PC-3 (cell line): ENCODE measurements around the gene BBLN. TPM values are rescaled to one million over a fixed set of nuclear protein-coding genes. Genes with fewer than 3 reads are reported as not detected.

Experiments
- ATAC-seq: fragments of 200-7000 bp; cut with Tn5 transposase; 2 replicates; pipeline ENCODE4 v1.9.1; 2020; ENCODE audit warnings: mild to moderate bottlenecking, moderate library complexity
- BruUV-seq: library from RNA; stranded (reverse); fragments of 400-500 nt; replicated peaks from 2 replicates; lab custom pipeline; 2021; lab: Mats Ljungman, UMichigan
- CTCF ChIA-PET: fragments of 300-600 bp; sonication (Branson Sonifier 250); formaldehyde crosslinking; loops from one replicate; lab custom pipeline; 2022; ENCODE audit warnings: antibody characterized with exemption; lab: Charles Lee
- POLR2A ChIA-PET: fragments of 300-600 bp; sonication (Branson Sonifier 250); formaldehyde crosslinking; loops from one replicate; lab custom pipeline; 2022; ENCODE audit warnings: antibody characterized with exemption; ENCODE audit not compliant: unreplicated experiment; lab: Charles Lee
- DNase-seq: peaks from one replicate; pipeline ENCODE4 v3.0.0-alpha.2; 2015
- H2AFZ ChIP-seq: fragments of 300-600 bp; sonication (generic); 2 replicates; pipeline ENCODE4 v1.6.0; 2016; ENCODE audit warnings: antibody characterized with exemption, low read length
- H3F3A ChIP-seq: fragments of 300-600 bp; sonication (generic); one replicate; pipeline ENCODE4 v1.6.0; 2017; ENCODE audit warnings: antibody characterized with exemption, low read length, control low read depth, mild to moderate bottlenecking; ENCODE audit not compliant: unreplicated experiment
- H3K27ac ChIP-seq: fragments of 300-600 bp; sonication (generic); 2 replicates; pipeline ENCODE4 v1.5.1; 2016; ENCODE audit warnings: mild to moderate bottlenecking, low read length
- H3K27me3 ChIP-seq: fragments of 300-600 bp; sonication (generic); 2 replicates; pipeline ENCODE4 v1.6.1; 2016; ENCODE audit warnings: low read length, mixed read lengths
- H3K36me3 ChIP-seq: fragments of 300-600 bp; sonication (generic); 2 replicates; pipeline ENCODE4 v1.6.1; 2016; ENCODE audit warnings: low read depth, mixed run types, low read length, mixed read lengths
- H3K4me1 ChIP-seq: fragments of 300-600 bp; sonication (generic); 2 replicates; pipeline ENCODE4 v1.5.1; 2016; ENCODE audit warnings: low read length; ENCODE audit not compliant: insufficient read depth
- H3K4me2 ChIP-seq: fragments of 300-600 bp; sonication (generic); 2 replicates; pipeline ENCODE4 v1.6.0; 2016; ENCODE audit warnings: low read length
- H3K4me3 ChIP-seq: fragments of 300-600 bp; sonication (generic); 2 replicates; pipeline ENCODE4 v1.5.1; 2016; ENCODE audit warnings: mild to moderate bottlenecking, low read length, mixed read lengths
- H3K79me2 ChIP-seq: fragments of 300-600 bp; sonication (generic); 2 replicates; pipeline ENCODE4 v1.6.1; 2017; ENCODE audit warnings: low read length, mixed read lengths
- H3K9ac ChIP-seq: fragments of 300-600 bp; sonication (generic); 2 replicates; pipeline ENCODE4 v1.6.0; 2016; ENCODE audit warnings: mild to moderate bottlenecking, low read length
- H3K9me2 ChIP-seq: fragments of 300-600 bp; sonication (generic); replicated peaks from 2 replicates; pipeline ENCODE4 v1.6.1; 2016; ENCODE audit warnings: mixed run types, low read length, mixed read lengths
- H3K9me3 ChIP-seq: fragments of 300-600 bp; sonication (generic); 2 replicates; pipeline ENCODE4 v1.6.1; 2016; ENCODE audit warnings: low read length, mixed read lengths
- H4K20me1 ChIP-seq: fragments of 300-600 bp; sonication (generic); 2 replicates; pipeline ENCODE4 v1.6.1; 2016; ENCODE audit warnings: low read length, mixed read lengths
- EZH2 ChIP-seq: fragments of 300-600 bp; sonication (generic); IDR thresholded peaks from one replicate; pipeline ENCODE4 v1.6.1; 2017; ENCODE audit warnings: antibody characterized with exemption, mild to moderate bottlenecking, low read length; ENCODE audit not compliant: unreplicated experiment
- EZH2phosphoT487 ChIP-seq: fragments of 300-600 bp; sonication (generic); IDR thresholded peaks from 2 replicates; pipeline ENCODE4 v1.6.1; 2018; ENCODE audit warnings: mild to moderate bottlenecking, antibody characterized with exemption, low read length, borderline replicate concordance
- intact Hi-C: fragments of 100-400 bp; cut with micrococcal nuclease; formaldehyde crosslinking; loops from 2 replicates; pipeline ENCODE4 v1.9.0; 2023
- total RNA-seq: library from RNA; depleted of rRNA; stranded (reverse); fragments of >200 nt; gene quantifications from 2 replicates; pipeline ENCODE4 v1.2.3, GENCODE V29; 2014
- TF ChIP-seq, protein P1 (sequence below): fragments of 300-600 bp; sonication (generic); conservative IDR thresholded peaks from 2 replicates; pipeline ENCODE4 v1.5.1; 2017; ENCODE audit warnings: antibody characterized with exemption, low read depth, mild to moderate bottlenecking, low read length

The BBLN gene
- total RNA-seq, 1 experiment from 2014 or later = 158 TPM

DNA sequence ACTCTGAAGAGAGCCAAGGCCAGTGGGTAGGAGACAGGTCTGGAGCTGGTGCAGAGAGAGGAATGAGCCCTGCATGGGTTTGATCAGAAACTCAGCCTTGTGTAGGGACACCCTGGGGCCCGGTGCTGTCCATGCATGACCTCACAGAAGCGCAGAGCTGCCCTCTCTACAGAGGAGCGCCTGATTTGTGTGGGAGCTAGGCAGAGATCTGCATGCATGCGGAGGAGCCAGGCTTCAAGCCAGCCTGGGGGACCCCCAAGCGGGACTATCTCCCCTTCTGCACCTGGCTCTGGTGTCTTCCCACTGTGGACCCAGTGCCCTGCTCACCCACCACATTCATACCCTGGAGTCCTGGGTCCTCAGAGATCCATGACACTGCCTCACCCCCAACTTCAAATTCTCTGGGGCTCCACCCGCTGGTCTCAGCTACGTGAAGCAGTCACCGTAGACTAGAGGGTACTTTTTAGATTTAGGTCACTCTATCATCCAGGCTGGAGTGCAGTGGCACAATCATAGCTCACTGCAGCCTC, 13.4 kb upstream of the BBLN start:
- no peak overlapping the region for H3K4me3 ChIP-seq
- no peaks in the 10 kb centered on the region for H3F3A ChIP-seq
- H3K27me3 ChIP-seq = no peaks in the 10 kb centered on the region
- no peaks in the 10 kb centered on the region for H3K9me2 ChIP-seq
- peak overlapping the region; percentile 85 for H3K9ac ChIP-seq
- H3K27ac ChIP-seq = peak overlapping the region; percentile 99
- DNase-seq (no peak), ATAC-seq (no peak)
- ChIA-PET POLR2A (no interaction called here), CTCF (no interaction called here)
- no peaks in the 10 kb centered on the region for H3K9me3 ChIP-seq
- no peaks in the 10 kb centered on the region for H4K20me1 ChIP-seq
- intact Hi-C loops = no loop called here
- no peaks in the 10 kb centered on the region for H3K79me2 ChIP-seq
- H2AFZ ChIP-seq = no peak overlapping the region
- BruUV-seq = no TSS peak
- H3K4me2 ChIP-seq = peak overlapping the region; percentile 28; the same call in 1 of the 2 replicates
- no peak for TF ChIP-seq EZH2
- no peak for TF ChIP-seq EZH2phosphoT487
- peaks cover 68% of the 10 kb centered on the region for H3K4me1 ChIP-seq
- H3K36me3 ChIP-seq = no peaks in the 10 kb centered on the region

GRCh38 chr9:128148509-128149000, 11.5 kb upstream of the BBLN start:
- Histone ChIP-seq H3K79me2 (no peaks in the 10 kb centered on the region), H3K4me2 (peak overlapping the region; percentile 52), H3K27ac (peak overlapping the region; percentile 98), H3K9me3 (no peaks in the 10 kb centered on the region), H2AFZ (no peak overlapping the region), H3F3A (no peaks in the 10 kb centered on the region), H3K4me3 (no peak overlapping the region), H4K20me1 (no peaks in the 10 kb centered on the region), H3K27me3 (no peaks in the 10 kb centered on the region), H3K36me3 (no peaks in the 10 kb centered on the region), H3K4me1 (peaks cover 56% of the 10 kb centered on the region), H3K9ac (peak overlapping the region; percentile 87), H3K9me2 (no peaks in the 10 kb centered on the region)
- intact Hi-C loops = no loop called here
- TSS peak; percentile 75 for BruUV-seq
- ATAC-seq (no peak), DNase-seq (no peak)
- TF ChIP-seq, protein P1, sequence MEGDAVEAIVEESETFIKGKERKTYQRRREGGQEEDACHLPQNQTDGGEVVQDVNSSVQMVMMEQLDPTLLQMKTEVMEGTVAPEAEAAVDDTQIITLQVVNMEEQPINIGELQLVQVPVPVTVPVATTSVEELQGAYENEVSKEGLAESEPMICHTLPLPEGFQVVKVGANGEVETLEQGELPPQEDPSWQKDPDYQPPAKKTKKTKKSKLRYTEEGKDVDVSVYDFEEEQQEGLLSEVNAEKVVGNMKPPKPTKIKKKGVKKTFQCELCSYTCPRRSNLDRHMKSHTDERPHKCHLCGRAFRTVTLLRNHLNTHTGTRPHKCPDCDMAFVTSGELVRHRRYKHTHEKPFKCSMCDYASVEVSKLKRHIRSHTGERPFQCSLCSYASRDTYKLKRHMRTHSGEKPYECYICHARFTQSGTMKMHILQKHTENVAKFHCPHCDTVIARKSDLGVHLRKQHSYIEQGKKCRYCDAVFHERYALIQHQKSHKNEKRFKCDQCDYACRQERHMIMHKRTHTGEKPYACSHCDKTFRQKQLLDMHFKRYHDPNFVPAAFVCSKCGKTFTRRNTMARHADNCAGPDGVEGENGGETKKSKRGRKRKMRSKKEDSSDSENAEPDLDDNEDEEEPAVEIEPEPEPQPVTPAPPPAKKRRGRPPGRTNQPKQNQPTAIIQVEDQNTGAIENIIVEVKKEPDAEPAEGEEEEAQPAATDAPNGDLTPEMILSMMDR = no peak
- no peak for TF ChIP-seq EZH2phosphoT487
- no peak for TF ChIP-seq EZH2
- CTCF ChIA-PET = no interaction called here
- POLR2A ChIA-PET = no interaction called here

- peak; percentile 57 for ATAC-seq
- no TSS peak for BruUV-seq
Observed at GRCh38 chr9:128149001-128149701, 10.9 kb upstream of the BBLN start, which contains the start of gene LCN2. Gene LCN2, plus strand, starts transcription at chr9:128149453. Its CDS starts 73 bp downstream, at chr9:128149526.

More at GRCh38 chr9:128149001-128149701, 10.9 kb upstream of the BBLN start, which contains the start of gene LCN2:
- H3K4me1 ChIP-seq = peaks cover 50% of the 10 kb centered on the region
- no peaks in the 10 kb centered on the region for H3K27me3 ChIP-seq
- peak within 1 kb of the TSS; percentile 58 for H3K4me2 ChIP-seq
- DNase-seq = peak; percentile 94
- no peaks in the 10 kb centered on the region for H4K20me1 ChIP-seq
- H3K9me3 ChIP-seq = no peaks in the 10 kb centered on the region
- no peaks in the 10 kb centered on the region for H3K79me2 ChIP-seq
- POLR2A ChIA-PET = no interaction called here
- H3K4me3 ChIP-seq = no peak within 1 kb of the TSS
- H3K9ac ChIP-seq = peak within 1 kb of the TSS; percentile 87
- TF ChIP-seq EZH2phosphoT487 = no peak
- TF ChIP-seq, protein P1 = no peak
- no peak for TF ChIP-seq EZH2
- intact Hi-C loops = no loop called here
- no peaks in the 10 kb centered on the region for H3F3A ChIP-seq
- CTCF ChIA-PET = no interaction called here
- H3K9me2 ChIP-seq = no peaks in the 10 kb centered on the region
- peak within 1 kb of the TSS; percentile 98 for H3K27ac ChIP-seq
- H2AFZ ChIP-seq = no peak within 1 kb of the TSS
- no peaks in the 10 kb centered on the region for H3K36me3 ChIP-seq
